ENCODE measurements around the gene MACROD2. TPM values are rescaled to one million over a fixed set of nuclear protein-coding genes. Genes with fewer than 3 reads are reported as not detected.
"Not testable (repeated sequence)": the region's sequence is repeated elsewhere in the genome, so short reads cannot be mapped to it uniquely, and the experiment has no call there.

The MACROD2 gene
- total RNA-seq, 5 donors from 2014 or later (not counting 1 experiment from before 2014, with no cell fraction given): 0.23 to 1.3 (median 0.51) TPM; not detected in 2

- Mint-ChIP-seq H3K36me3 (no peaks in the 10 kb centered on the region), H3K27ac (no peak overlapping the region), H3K4me3 (no peak overlapping the region), H3K27me3 (no peaks in the 10 kb centered on the region), H3K9me3 (peaks cover 3 to 10% (median 7%) of the 10 kb centered on the region in 3 donors), H3K4me1 (no peaks in the 10 kb centered on the region)
- no CpG with 5 or more reads among the region's 1 CpG for WGBS (ENCODE audit: insufficient coverage)
- Histone ChIP-seq H3K4me1 (ENCODE audit: control insufficient read depth in 1 of 2, extremely low read depth in 1 of 2, insufficient read depth in 2 of 2, low read length in 2 of 2) (no peaks in the 10 kb centered on the region), H3K4me3 (ENCODE audit: control insufficient read depth in 1 of 2, extremely low read depth in 1 of 2, low read length in 1 of 2) (no peak overlapping the region), H3K36me3 (ENCODE audit: control insufficient read depth in 2 of 2, extremely low read depth in 1 of 2, insufficient read depth in 1 of 2, low read length in 1 of 2) (no peaks in the 10 kb centered on the region), H3K27me3 (replicated peaks in 1 of 2; ENCODE audit: control insufficient read depth in 2 of 2, extremely low read depth in 1 of 2, insufficient read depth in 2 of 2, low read length in 1 of 2) (no peaks in the 10 kb centered on the region), H3K9me3 (no peaks in the 10 kb centered on the region), H3K27ac (ENCODE audit: low read length) (no peak overlapping the region)
- CTCF ChIA-PET: interaction anchor here in 1 of 2 donors (0.7 kb wide), 1 partner anchor 38 kb away, joined by 4 read pairs; no protein-coding TSS in a partner anchor
- ATAC-seq (replicated peaks in 1 of 4) (no peak), DNase-seq (no peak)
- POLR2A ChIA-PET: no interaction called here
Observed at GRCh38 chr20:14245368-14245970, 250.2 kb downstream of the MACROD2 start.

GRCh38 chr20:14259689-14260088 is 264.4 kb downstream of the MACROD2 start:
- H3K4me3 Mint-ChIP-seq: no peak overlapping the region
- H3K27me3 Mint-ChIP-seq: no peaks in the 10 kb centered on the region
- no peaks in the 10 kb centered on the region for H3K4me1 Mint-ChIP-seq
- no peaks in the 10 kb centered on the region for H3K9me3 ChIP-seq
- H3K36me3 Mint-ChIP-seq: no peaks in the 10 kb centered on the region
- no peaks in the 10 kb centered on the region for H3K4me1 ChIP-seq (ENCODE audit: control insufficient read depth in 1 of 2, extremely low read depth in 1 of 2, insufficient read depth in 2 of 2, low read length in 2 of 2)
- CTCF ChIA-PET: interaction anchor here in 1 of 2 donors (0.6 kb wide), 1 partner anchor 88 kb away, joined by 3 read pairs; no protein-coding TSS in a partner anchor
- H3K9me3 Mint-ChIP-seq: peaks cover 7 to 17% (median 8%) of the 10 kb centered on the region in 3 donors
- H3K27me3 ChIP-seq (replicated peaks in 1 of 2; ENCODE audit: control insufficient read depth in 2 of 2, extremely low read depth in 1 of 2, insufficient read depth in 2 of 2, low read length in 1 of 2): no peaks in the 10 kb centered on the region
- H3K4me3 ChIP-seq (ENCODE audit: control insufficient read depth in 1 of 2, extremely low read depth in 1 of 2, low read length in 1 of 2): no peak overlapping the region
- H3K27ac ChIP-seq (ENCODE audit: low read length): no peak overlapping the region
- no CpG with 5 or more reads among the region's 1 CpG for WGBS (ENCODE audit: insufficient coverage)
- DNase-seq: no peak
- no peaks in the 10 kb centered on the region for H3K36me3 ChIP-seq (ENCODE audit: control insufficient read depth in 2 of 2, extremely low read depth in 1 of 2, insufficient read depth in 1 of 2, low read length in 1 of 2)
- no peak for ATAC-seq (replicated peaks in 1 of 4)
- no peak overlapping the region for H3K27ac Mint-ChIP-seq
- POLR2A ChIA-PET: no interaction called here

GRCh38 chr20:14260367-14260766 is 265.1 kb downstream of the MACROD2 start:
- H3K4me1 ChIP-seq (ENCODE audit: control insufficient read depth in 1 of 2, extremely low read depth in 1 of 2, insufficient read depth in 2 of 2, low read length in 2 of 2): no peaks in the 10 kb centered on the region
- Mint-ChIP-seq H3K4me3 (no peak overlapping the region), H3K27me3 (no peaks in the 10 kb centered on the region), H3K36me3 (no peaks in the 10 kb centered on the region), H3K4me1 (no peaks in the 10 kb centered on the region), H3K27ac (no peak overlapping the region), H3K9me3 (peaks cover 7 to 19% (median 8%) of the 10 kb centered on the region in 3 donors)
- no peaks in the 10 kb centered on the region for H3K9me3 ChIP-seq
- H3K4me3 ChIP-seq (ENCODE audit: control insufficient read depth in 1 of 2, extremely low read depth in 1 of 2, low read length in 1 of 2): no peak overlapping the region
- WGBS (ENCODE audit: insufficient coverage): no CpG with 5 or more reads among the region's 1 CpG
- DNase-seq: no peak
- ATAC-seq (replicated peaks in 1 of 4): no peak
- H3K27me3 ChIP-seq (replicated peaks in 1 of 2; ENCODE audit: control insufficient read depth in 2 of 2, extremely low read depth in 1 of 2, insufficient read depth in 2 of 2, low read length in 1 of 2): no peaks in the 10 kb centered on the region
- ChIA-PET CTCF (no interaction called here), POLR2A (no interaction called here)
- no peaks in the 10 kb centered on the region for H3K36me3 ChIP-seq (ENCODE audit: control insufficient read depth in 2 of 2, extremely low read depth in 1 of 2, insufficient read depth in 1 of 2, low read length in 1 of 2)
- no peak overlapping the region for H3K27ac ChIP-seq (ENCODE audit: low read length)

- no peaks in the 10 kb centered on the region for H3K36me3 Mint-ChIP-seq
Observed at GRCh38 chr20:14264869-14265268, 269.6 kb downstream of the MACROD2 start.

GRCh38 chr20:14266246-14266645 is 270.9 kb downstream of the MACROD2 start:
- Histone ChIP-seq H3K4me1 (ENCODE audit: control insufficient read depth in 1 of 2, extremely low read depth in 1 of 2, insufficient read depth in 2 of 2, low read length in 2 of 2) (no peaks in the 10 kb centered on the region), H3K36me3 (ENCODE audit: control insufficient read depth in 2 of 2, extremely low read depth in 1 of 2, insufficient read depth in 1 of 2, low read length in 1 of 2) (no peaks in the 10 kb centered on the region), H3K27ac (ENCODE audit: low read length) (no peak overlapping the region), H3K27me3 (replicated peaks in 1 of 2; ENCODE audit: control insufficient read depth in 2 of 2, extremely low read depth in 1 of 2, insufficient read depth in 2 of 2, low read length in 1 of 2) (no peaks in the 10 kb centered on the region), H3K4me3 (ENCODE audit: control insufficient read depth in 1 of 2, extremely low read depth in 1 of 2, low read length in 1 of 2) (no peak overlapping the region), H3K9me3 (no peaks in the 10 kb centered on the region)
- CTCF ChIA-PET: no interaction called here
- POLR2A ChIA-PET: no interaction called here
- H3K36me3 Mint-ChIP-seq: no peaks in the 10 kb centered on the region
- H3K27me3 Mint-ChIP-seq: no peaks in the 10 kb centered on the region
- ATAC-seq (replicated peaks in 1 of 4): no peak
- H3K27ac Mint-ChIP-seq: no peak overlapping the region
- H3K4me1 Mint-ChIP-seq: no peaks in the 10 kb centered on the region
- H3K9me3 Mint-ChIP-seq: peaks cover 6 to 21% (median 7%) of the 10 kb centered on the region in 3 donors
- no peak overlapping the region for H3K4me3 Mint-ChIP-seq
- DNase-seq: no peak

More at GRCh38 chr20:14264869-14265268, 269.6 kb downstream of the MACROD2 start:
- DNase-seq: no peak
- POLR2A ChIA-PET: no interaction called here
- H3K27ac Mint-ChIP-seq: no peak overlapping the region
- H3K4me1 Mint-ChIP-seq: no peaks in the 10 kb centered on the region
- CTCF ChIA-PET: no interaction called here
- Histone ChIP-seq H3K27me3 (replicated peaks in 1 of 2; ENCODE audit: control insufficient read depth in 2 of 2, extremely low read depth in 1 of 2, insufficient read depth in 2 of 2, low read length in 1 of 2) (no peaks in the 10 kb centered on the region), H3K4me3 (ENCODE audit: control insufficient read depth in 1 of 2, extremely low read depth in 1 of 2, low read length in 1 of 2) (no peak overlapping the region), H3K36me3 (ENCODE audit: control insufficient read depth in 2 of 2, extremely low read depth in 1 of 2, insufficient read depth in 1 of 2, low read length in 1 of 2) (no peaks in the 10 kb centered on the region), H3K27ac (ENCODE audit: low read length) (no peak overlapping the region), H3K4me1 (ENCODE audit: control insufficient read depth in 1 of 2, extremely low read depth in 1 of 2, insufficient read depth in 2 of 2, low read length in 2 of 2) (no peaks in the 10 kb centered on the region), H3K9me3 (no peaks in the 10 kb centered on the region)
- H3K4me3 Mint-ChIP-seq: no peak overlapping the region
- no peaks in the 10 kb centered on the region for H3K27me3 Mint-ChIP-seq
- ATAC-seq (replicated peaks in 1 of 4): no peak
- H3K9me3 Mint-ChIP-seq: peaks cover 7 to 18% (median 11%) of the 10 kb centered on the region in 3 donors

- H3K27me3 Mint-ChIP-seq; H3K36me3 ChIP-seq (ENCODE audit: control insufficient read depth in 2 of 2, extremely low read depth in 1 of 2, insufficient read depth in 1 of 2, low read length in 1 of 2); CTCF ChIA-PET; H3K4me3 Mint-ChIP-seq; H3K4me1 ChIP-seq (ENCODE audit: control insufficient read depth in 1 of 2, extremely low read depth in 1 of 2, insufficient read depth in 2 of 2, low read length in 2 of 2); H3K36me3 Mint-ChIP-seq; H3K27ac Mint-ChIP-seq; ATAC-seq (replicated peaks in 1 of 4); H3K9me3 ChIP-seq; H3K27ac ChIP-seq (ENCODE audit: low read length); H3K27me3 ChIP-seq (replicated peaks in 1 of 2; ENCODE audit: control insufficient read depth in 2 of 2, extremely low read depth in 1 of 2, insufficient read depth in 2 of 2, low read length in 1 of 2); DNase-seq; POLR2A ChIA-PET; H3K4me1 Mint-ChIP-seq; H3K4me3 ChIP-seq (ENCODE audit: control insufficient read depth in 1 of 2, extremely low read depth in 1 of 2, low read length in 1 of 2): not testable (repeated sequence)
- peaks cover 0 to 11% (median 5%) of the 10 kb centered on the region in 3 donors for H3K9me3 Mint-ChIP-seq
- 85% methylated on average over 5 of the region's 9 CpGs for WGBS (ENCODE audit: insufficient coverage)
Observed at GRCh38 chr20:14270751-14271150, 275.4 kb downstream of the MACROD2 start.

GRCh38 chr20:14282140-14282539 is 286.8 kb downstream of the MACROD2 start:
- Mint-ChIP-seq H3K27ac (no peak overlapping the region), H3K4me3 (no peak overlapping the region), H3K27me3 (no peaks in the 10 kb centered on the region), H3K9me3 (peaks cover 8 to 12% (median 11%) of the 10 kb centered on the region in 3 donors), H3K36me3 (no peaks in the 10 kb centered on the region), H3K4me1 (no peaks in the 10 kb centered on the region)
- Histone ChIP-seq H3K4me1 (ENCODE audit: control insufficient read depth in 1 of 2, extremely low read depth in 1 of 2, insufficient read depth in 2 of 2, low read length in 2 of 2) (no peaks in the 10 kb centered on the region), H3K4me3 (ENCODE audit: control insufficient read depth in 1 of 2, extremely low read depth in 1 of 2, low read length in 1 of 2) (no peak overlapping the region), H3K27ac (ENCODE audit: low read length) (no peak overlapping the region), H3K9me3 (no peaks in the 10 kb centered on the region), H3K27me3 (replicated peaks in 1 of 2; ENCODE audit: control insufficient read depth in 2 of 2, extremely low read depth in 1 of 2, insufficient read depth in 2 of 2, low read length in 1 of 2) (no peaks in the 10 kb centered on the region), H3K36me3 (ENCODE audit: control insufficient read depth in 2 of 2, extremely low read depth in 1 of 2, insufficient read depth in 1 of 2, low read length in 1 of 2) (no peaks in the 10 kb centered on the region)
- 76% methylated on average over 2 of the region's 4 CpGs for WGBS (ENCODE audit: insufficient coverage)
- no peak for ATAC-seq (replicated peaks in 1 of 4)
- ChIA-PET CTCF (no interaction called here), POLR2A (no interaction called here)
- DNase-seq: no peak

All from T-cell (primary cell).